Subcutaneous abdominal adipose tissue (tissue), 5 donors: ENCODE results near the gene ZNF630.
"Not testable (repeated sequence)": the region's sequence is repeated elsewhere in the genome, so short reads cannot be mapped to it uniquely, and the experiment has no call there.

Experiments used
- H3K27ac ChIP-seq: one replicate; pipeline ENCODE4 v1.7.0; 2013; ENCODE audit warnings: low read depth, mild to moderate bottlenecking, inconsistent platforms, low read length, moderate library complexity
- H3K27me3 ChIP-seq, 5 donors: one replicate each; pipeline ENCODE4 v1.7.0; 2013; ENCODE audit warnings: low read length in 5 of 5, inconsistent platforms in 1 of 5; ENCODE audit not compliant: control insufficient read depth in 5 of 5, insufficient read depth in 4 of 5
- H3K36me3 ChIP-seq, 5 donors: one replicate each; pipeline ENCODE4 v1.7.0; 2013; ENCODE audit warnings: low read length in 5 of 5; ENCODE audit not compliant: control insufficient read depth in 5 of 5, insufficient read depth in 5 of 5
- H3K4me1 ChIP-seq, 5 donors: one replicate each; pipeline ENCODE4 v1.7.0; 2013; ENCODE audit warnings: low read length in 5 of 5, mild to moderate bottlenecking in 3 of 5, moderate library complexity in 1 of 5; ENCODE audit not compliant: control insufficient read depth in 5 of 5, insufficient read depth in 5 of 5
- H3K4me3 ChIP-seq, 5 donors: one replicate each; pipeline ENCODE4 v1.7.0; 2013; ENCODE audit warnings: low read length in 5 of 5, low read depth in 1 of 5
- H3K9ac ChIP-seq, 5 donors: one replicate each; pipeline ENCODE4 v1.7.0; 2013; ENCODE audit warnings: low read length in 5 of 5, mild to moderate bottlenecking in 4 of 5, moderate library complexity in 3 of 5
- H3K9me3 ChIP-seq, 5 donors: one replicate each; pipeline ENCODE4 v1.7.0; 2013; ENCODE audit warnings: low read length in 5 of 5; ENCODE audit not compliant: control insufficient read depth in 5 of 5
- donor health status: healthy.
- donor health status: healthy.
- donor health status: healthy.
- donor health status: healthy.
- donor health status: healthy.

Gene ZNF630

GRCh38 chrX:48016583-48017310, 54.7 kb downstream of the ZNF630 start:
- not testable (repeated sequence) for H3K27ac ChIP-seq, H3K4me3 ChIP-seq, H3K4me1 ChIP-seq, H3K36me3 ChIP-seq, H3K9me3 ChIP-seq, H3K9ac ChIP-seq, H3K27me3 ChIP-seq

DNA sequence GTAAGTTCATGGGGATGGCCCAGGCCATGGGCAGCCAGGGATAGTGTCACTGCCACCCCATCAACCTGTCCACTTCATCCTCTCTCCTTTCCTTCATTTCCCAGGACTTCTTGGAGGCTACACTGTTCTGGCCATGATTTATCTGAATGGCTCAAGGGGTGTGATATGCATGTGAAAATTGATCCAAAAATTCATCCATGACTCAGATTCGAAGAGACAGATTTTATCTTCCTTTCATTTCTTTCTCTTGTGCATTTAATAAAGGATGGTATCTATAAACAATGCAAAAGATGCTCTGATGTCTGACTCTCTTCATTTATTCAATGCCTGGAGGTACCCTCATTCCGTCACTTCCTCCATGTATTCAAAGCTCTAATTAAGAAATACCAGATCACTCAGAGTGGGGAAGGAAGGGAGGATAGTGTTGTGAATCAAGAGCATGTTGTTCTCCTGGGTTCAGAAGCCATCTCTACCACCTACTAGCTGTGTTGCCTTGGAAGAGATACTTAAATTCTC, 61.9 kb downstream of the ZNF630 start:
- H3K4me1 ChIP-seq, H3K27me3 ChIP-seq, H3K4me3 ChIP-seq, H3K9me3 ChIP-seq, H3K27ac ChIP-seq, H3K36me3 ChIP-seq, H3K9ac ChIP-seq: not testable (repeated sequence)
